ENCODE results near the gene CA10.

Gene CA10

GRCh38 chr17:51674579-51675255, 483.8 kb downstream of the CA10 start:
- no peak overlapping the region for H3K4me2 ChIP-seq (ENCODE audit: low read depth, low read length, poor library complexity, severe bottlenecking)
- H2AFZ ChIP-seq (ENCODE audit: low read length) = no peak overlapping the region
- no peaks in the 10 kb centered on the region for H4K20me1 ChIP-seq (ENCODE audit: insufficient read depth, low read length, poor library complexity, severe bottlenecking)
- H3K9me2 ChIP-seq (replicated peaks; ENCODE audit: low read depth, low read length) = no peaks in the 10 kb centered on the region
- peaks cover 27% of the 10 kb centered on the region for H3K27me3 ChIP-seq (ENCODE audit: insufficient read depth, low read length, poor library complexity, severe bottlenecking)
- no peak overlapping the region for H3K9ac ChIP-seq (ENCODE audit: low read depth, low read length, poor library complexity, severe bottlenecking)
- no peaks in the 10 kb centered on the region for H3K36me3 ChIP-seq (ENCODE audit: insufficient read depth, low read length)
- H3F3A ChIP-seq (ENCODE audit: low read depth) = no peaks in the 10 kb centered on the region
- H3K4me1 ChIP-seq (ENCODE audit: insufficient read depth, low read length, poor library complexity, severe bottlenecking) = no peaks in the 10 kb centered on the region
- H3K79me2 ChIP-seq (ENCODE audit: insufficient read depth, low read length) = no peaks in the 10 kb centered on the region
- no peaks in the 10 kb centered on the region for H3K9me3 ChIP-seq (ENCODE audit: insufficient read depth, low read depth, low read length)
- TF ChIP-seq, protein P1, sequence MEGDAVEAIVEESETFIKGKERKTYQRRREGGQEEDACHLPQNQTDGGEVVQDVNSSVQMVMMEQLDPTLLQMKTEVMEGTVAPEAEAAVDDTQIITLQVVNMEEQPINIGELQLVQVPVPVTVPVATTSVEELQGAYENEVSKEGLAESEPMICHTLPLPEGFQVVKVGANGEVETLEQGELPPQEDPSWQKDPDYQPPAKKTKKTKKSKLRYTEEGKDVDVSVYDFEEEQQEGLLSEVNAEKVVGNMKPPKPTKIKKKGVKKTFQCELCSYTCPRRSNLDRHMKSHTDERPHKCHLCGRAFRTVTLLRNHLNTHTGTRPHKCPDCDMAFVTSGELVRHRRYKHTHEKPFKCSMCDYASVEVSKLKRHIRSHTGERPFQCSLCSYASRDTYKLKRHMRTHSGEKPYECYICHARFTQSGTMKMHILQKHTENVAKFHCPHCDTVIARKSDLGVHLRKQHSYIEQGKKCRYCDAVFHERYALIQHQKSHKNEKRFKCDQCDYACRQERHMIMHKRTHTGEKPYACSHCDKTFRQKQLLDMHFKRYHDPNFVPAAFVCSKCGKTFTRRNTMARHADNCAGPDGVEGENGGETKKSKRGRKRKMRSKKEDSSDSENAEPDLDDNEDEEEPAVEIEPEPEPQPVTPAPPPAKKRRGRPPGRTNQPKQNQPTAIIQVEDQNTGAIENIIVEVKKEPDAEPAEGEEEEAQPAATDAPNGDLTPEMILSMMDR (conservative IDR thresholded peaks at IDR 0.05; ENCODE audit: low read length) = no peak
- no peak for TF ChIP-seq EZH2phosphoT487 (IDR thresholded peaks at IDR 0.05; ENCODE audit: borderline replicate concordance)
- H3K4me3 ChIP-seq (ENCODE audit: low read length, poor library complexity, severe bottlenecking) = no peak overlapping the region

DNA sequence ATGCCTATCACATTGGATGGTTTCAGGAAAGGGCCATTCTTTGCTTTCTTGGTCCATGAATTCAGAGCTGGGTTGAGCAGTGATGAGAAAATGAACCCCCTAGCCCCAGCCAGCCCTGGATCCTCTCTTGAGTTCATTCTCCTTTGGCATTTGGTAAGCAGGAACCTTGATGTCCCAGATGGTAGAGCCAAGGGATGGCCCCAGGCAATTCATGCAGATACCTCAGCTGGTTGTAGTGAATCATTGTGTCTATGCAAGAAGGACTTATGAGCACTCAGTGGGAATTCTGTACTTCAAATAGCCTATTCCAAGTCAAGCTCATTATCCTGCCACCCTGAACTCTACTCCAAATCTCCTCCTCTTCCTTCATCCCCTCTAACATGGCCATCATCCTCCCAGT, 485.4 kb downstream of the CA10 start:
- H3K27me3 ChIP-seq (ENCODE audit: insufficient read depth, low read length, poor library complexity, severe bottlenecking) = peaks cover 27% of the 10 kb centered on the region
- TF ChIP-seq EZH2phosphoT487 (IDR thresholded peaks at IDR 0.05; ENCODE audit: borderline replicate concordance) = no peak
- TF ChIP-seq, protein P1 (conservative IDR thresholded peaks at IDR 0.05; ENCODE audit: low read length) = no peak
- H2AFZ ChIP-seq (ENCODE audit: low read length) = no peak overlapping the region
- H3K9me3 ChIP-seq (ENCODE audit: insufficient read depth, low read depth, low read length) = no peaks in the 10 kb centered on the region
- no peaks in the 10 kb centered on the region for H4K20me1 ChIP-seq (ENCODE audit: insufficient read depth, low read length, poor library complexity, severe bottlenecking)
- no peaks in the 10 kb centered on the region for H3K9me2 ChIP-seq (replicated peaks; ENCODE audit: low read depth, low read length)
- H3K79me2 ChIP-seq (ENCODE audit: insufficient read depth, low read length) = no peaks in the 10 kb centered on the region
- H3F3A ChIP-seq (ENCODE audit: low read depth) = no peaks in the 10 kb centered on the region
- H3K4me2 ChIP-seq (ENCODE audit: low read depth, low read length, poor library complexity, severe bottlenecking) = no peak overlapping the region
- no peaks in the 10 kb centered on the region for H3K36me3 ChIP-seq (ENCODE audit: insufficient read depth, low read length)
- no peak overlapping the region for H3K4me3 ChIP-seq (ENCODE audit: low read length, poor library complexity, severe bottlenecking)
- H3K4me1 ChIP-seq (ENCODE audit: insufficient read depth, low read length, poor library complexity, severe bottlenecking) = no peaks in the 10 kb centered on the region
- no peak overlapping the region for H3K9ac ChIP-seq (ENCODE audit: low read depth, low read length, poor library complexity, severe bottlenecking)

DNA sequence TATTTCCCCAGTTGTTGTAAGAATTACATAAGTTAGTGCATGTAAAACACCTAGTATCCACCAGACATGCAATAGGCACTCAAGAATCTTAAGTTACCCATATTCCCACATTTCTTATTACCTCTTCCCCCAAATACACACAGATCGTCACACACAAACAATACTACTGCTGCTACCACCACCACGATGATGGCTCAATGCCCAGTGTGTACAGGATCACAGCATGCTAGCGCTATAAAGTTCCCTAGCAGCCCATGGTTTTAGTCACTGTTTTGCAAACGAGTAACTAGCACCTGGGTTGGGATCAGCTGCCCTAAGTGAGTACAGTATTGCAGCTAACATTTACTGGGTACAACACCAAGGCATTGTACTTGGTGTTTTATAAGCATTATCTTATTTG, 486.4 kb downstream of the CA10 start:
- Histone ChIP-seq H3F3A (ENCODE audit: low read depth) (no peaks in the 10 kb centered on the region), H3K36me3 (ENCODE audit: insufficient read depth, low read length) (no peaks in the 10 kb centered on the region), H3K79me2 (ENCODE audit: insufficient read depth, low read length) (no peaks in the 10 kb centered on the region), H3K9ac (ENCODE audit: low read depth, low read length, poor library complexity, severe bottlenecking) (no peak overlapping the region), H3K27me3 (ENCODE audit: insufficient read depth, low read length, poor library complexity, severe bottlenecking) (peaks cover 27% of the 10 kb centered on the region), H4K20me1 (ENCODE audit: insufficient read depth, low read length, poor library complexity, severe bottlenecking) (no peaks in the 10 kb centered on the region), H2AFZ (ENCODE audit: low read length) (no peak overlapping the region), H3K9me2 (replicated peaks; ENCODE audit: low read depth, low read length) (no peaks in the 10 kb centered on the region), H3K4me1 (ENCODE audit: insufficient read depth, low read length, poor library complexity, severe bottlenecking) (no peaks in the 10 kb centered on the region), H3K4me2 (ENCODE audit: low read depth, low read length, poor library complexity, severe bottlenecking) (no peak overlapping the region), H3K4me3 (ENCODE audit: low read length, poor library complexity, severe bottlenecking) (no peak overlapping the region), H3K9me3 (ENCODE audit: insufficient read depth, low read depth, low read length) (no peaks in the 10 kb centered on the region)
- TF ChIP-seq, protein P1 (conservative IDR thresholded peaks at IDR 0.05; ENCODE audit: low read length) = no peak
- TF ChIP-seq EZH2phosphoT487 (IDR thresholded peaks at IDR 0.05; ENCODE audit: borderline replicate concordance) = no peak
